GM19043 (cell line): ENCODE results near the gene FEN1.
A peak's percentile ranks its signal among the peaks of the same experiment; 100 is the strongest.

Experiments used
- ATAC-seq: cut with Tn5 transposase; IDR thresholded peaks from one replicate; pipeline ENCODE4 v1.9.1; 2021; ENCODE audit warnings: low read depth; ENCODE audit not compliant: unreplicated experiment

FEN1 gene, protein sequence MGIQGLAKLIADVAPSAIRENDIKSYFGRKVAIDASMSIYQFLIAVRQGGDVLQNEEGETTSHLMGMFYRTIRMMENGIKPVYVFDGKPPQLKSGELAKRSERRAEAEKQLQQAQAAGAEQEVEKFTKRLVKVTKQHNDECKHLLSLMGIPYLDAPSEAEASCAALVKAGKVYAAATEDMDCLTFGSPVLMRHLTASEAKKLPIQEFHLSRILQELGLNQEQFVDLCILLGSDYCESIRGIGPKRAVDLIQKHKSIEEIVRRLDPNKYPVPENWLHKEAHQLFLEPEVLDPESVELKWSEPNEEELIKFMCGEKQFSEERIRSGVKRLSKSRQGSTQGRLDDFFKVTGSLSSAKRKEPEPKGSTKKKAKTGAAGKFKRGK

GRCh38 chr11:61792310-61793082, at the start of gene FEN1, which contains the start of gene TMEM258:
Gene FEN1 (plus strand): TSS chr11:61792911. CDS start chr11:61795362, 2,451 bp downstream.
Gene TMEM258 (minus strand): TSS chr11:61792599. CDS start chr11:61792558, 41 bp downstream.
- peak; percentile 85 for ATAC-seq

DNA sequence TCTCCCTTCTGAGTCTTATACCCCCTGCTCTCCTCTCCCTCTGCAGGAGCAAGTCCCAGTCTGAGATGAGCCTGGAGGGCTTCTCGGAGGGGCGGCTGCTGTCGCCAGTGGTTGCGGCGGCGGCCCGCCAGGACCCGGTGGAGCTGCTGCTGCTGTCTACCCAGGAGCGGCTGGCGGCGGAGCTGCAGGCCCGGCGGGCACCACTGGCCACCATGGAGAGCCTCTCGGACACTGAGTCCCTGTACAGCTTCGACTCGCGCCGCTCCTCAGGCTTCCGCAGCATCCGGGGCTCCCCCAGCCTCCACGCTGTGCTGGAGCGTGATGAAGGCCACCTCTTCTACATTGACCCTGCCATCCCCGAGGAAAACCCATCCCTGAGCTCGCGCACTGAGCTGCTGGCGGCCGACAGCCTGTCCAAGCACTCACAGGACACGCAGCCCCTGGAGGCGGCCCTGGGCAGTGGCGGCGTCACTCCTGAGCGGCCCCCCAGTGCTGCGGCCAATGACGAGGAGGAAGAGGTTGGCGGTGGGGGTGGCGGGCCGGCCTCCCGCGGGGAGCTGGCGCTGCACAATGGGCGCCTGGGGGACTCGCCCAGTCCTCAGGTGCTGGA, 49.1 kb upstream of the FEN1 start:
- ATAC-seq: no peak

DNA sequence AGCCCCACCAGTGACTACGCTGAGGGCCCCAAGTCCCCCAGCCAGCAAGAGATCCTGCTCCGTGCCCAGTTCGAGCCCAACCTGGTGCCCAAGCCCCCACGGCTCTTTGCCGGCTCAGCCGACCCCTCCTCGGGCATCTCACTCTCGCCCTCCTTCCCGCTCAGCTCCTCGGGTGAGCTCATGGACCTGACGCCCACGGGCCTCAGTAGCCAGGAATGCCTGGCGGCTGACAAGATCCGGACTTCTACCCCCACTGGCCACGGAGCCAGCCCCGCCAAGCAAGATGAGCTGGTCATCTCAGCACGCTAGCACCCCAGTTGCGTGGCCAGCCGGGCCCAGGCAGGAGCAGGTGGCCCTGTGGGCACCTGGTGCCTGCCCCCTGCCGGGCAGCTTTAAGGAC, 48.5 kb upstream of the FEN1 start:
- ATAC-seq: no peak

DNA sequence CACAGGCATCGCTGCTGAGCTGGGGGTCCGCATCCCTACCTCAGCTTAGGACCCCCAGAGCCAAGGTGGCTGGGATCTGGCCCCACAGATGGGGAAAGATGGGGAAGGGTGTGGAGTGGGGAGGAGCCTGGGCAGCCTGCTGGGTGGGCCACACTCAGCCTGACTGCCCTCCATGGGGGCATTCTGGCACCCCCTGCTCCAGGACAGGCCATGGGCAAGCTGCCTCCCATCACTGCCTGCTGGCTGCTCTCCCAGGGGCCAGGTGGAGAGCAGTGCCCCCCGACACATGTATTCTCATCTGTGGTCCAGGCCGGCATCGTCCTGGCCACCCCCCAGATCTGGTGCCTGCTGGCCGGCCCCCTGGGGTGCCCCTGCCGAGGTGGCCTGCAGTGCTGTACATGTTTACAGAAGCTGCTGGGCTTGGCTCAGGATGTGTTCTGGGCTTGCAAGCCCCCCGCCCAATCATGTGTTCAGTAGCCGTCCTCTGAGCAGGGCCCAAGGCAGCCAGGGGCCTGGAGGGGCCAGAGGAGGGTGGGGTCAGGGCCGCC, 48.0 kb upstream of the FEN1 start:
- no peak for ATAC-seq

- ATAC-seq: no peak
Measured at GRCh38 chr11:61745781-61746441, 46.8 kb upstream of the FEN1 start.

- ATAC-seq: no peak
Measured at GRCh38 chr11:61746442-61747191, 46.1 kb upstream of the FEN1 start.

- ATAC-seq: peak; percentile 60
Measured at GRCh38 chr11:61747192-61747966, 45.3 kb upstream of the FEN1 start.

GRCh38 chr11:61747967-61748285, 44.8 kb upstream of the FEN1 start:
- no peak for ATAC-seq

- no peak for ATAC-seq
Measured at GRCh38 chr11:61749591-61750217, 43.0 kb upstream of the FEN1 start.

- no peak for ATAC-seq
Measured at GRCh38 chr11:61750631-61751273, 42.0 kb upstream of the FEN1 start.

DNA sequence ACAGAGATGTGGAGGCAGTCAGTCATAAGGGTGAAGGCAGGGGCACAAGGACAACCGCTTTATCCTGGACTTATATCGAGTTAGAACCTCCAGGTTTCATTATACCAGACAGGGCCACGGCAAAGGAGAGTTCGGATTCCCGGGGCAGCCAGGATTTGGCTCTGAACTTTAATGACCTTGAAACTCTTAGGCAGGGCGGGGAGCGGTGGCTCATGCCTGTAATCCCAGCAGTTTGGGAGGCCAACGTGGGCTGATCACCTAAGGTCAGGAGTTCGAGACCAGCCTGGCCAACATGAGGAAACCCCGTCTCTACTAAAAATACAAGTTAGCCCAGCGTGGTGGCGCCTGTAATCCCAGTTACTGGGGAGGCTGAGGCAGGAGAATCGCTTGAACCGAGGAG, 41.3 kb upstream of the FEN1 start:
- no peak for ATAC-seq

DNA sequence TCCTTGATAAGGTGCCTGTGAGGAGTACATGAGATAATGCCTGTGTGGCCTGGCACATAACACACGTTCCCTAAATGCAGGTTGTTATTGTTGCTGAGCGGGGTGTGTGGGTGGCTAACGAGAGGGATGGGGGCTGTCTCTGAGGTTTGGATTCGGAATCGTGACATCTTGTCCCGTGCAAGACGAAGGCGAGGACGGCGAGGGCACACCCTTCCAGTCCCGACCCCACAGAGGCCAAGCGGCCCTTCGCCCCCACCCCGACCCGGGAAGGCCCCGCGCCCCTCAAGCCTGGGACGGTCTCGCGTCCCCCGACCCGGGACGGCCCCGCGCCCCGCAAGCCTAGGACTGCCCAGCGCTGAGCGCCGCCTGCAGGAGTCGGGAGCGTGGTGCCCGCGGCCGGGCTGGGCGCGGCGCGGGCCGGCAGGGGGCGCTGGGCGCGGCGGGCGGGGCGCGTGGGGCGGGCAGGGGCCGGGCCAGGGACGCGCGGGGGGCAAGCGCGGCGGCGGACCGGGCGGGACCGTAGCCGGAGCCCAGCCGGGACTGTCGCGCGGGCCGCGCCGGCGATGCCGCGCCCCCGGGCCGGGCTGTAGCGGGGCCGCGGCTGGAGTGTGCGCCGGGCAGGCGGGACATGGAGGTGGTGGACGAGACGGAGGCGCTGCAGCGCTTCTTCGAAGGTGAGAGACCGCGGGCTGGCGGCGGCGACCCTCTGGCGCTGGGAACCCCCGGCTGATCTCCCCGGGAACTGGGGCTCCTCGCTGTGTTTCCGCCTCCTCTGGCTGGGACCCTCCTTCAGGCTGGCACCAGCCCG, 40.4 kb upstream of the FEN1 start, which contains the start of gene MYRF:
MYRF (plus strand) TSS at position 520 of the 808 bp plus-strand sequence; CDS start at position 629, 109 bp downstream.
- ATAC-seq: no peak

- no peak for ATAC-seq
Measured at GRCh38 chr11:61752925-61753521, 39.7 kb upstream of the FEN1 start.

DNA sequence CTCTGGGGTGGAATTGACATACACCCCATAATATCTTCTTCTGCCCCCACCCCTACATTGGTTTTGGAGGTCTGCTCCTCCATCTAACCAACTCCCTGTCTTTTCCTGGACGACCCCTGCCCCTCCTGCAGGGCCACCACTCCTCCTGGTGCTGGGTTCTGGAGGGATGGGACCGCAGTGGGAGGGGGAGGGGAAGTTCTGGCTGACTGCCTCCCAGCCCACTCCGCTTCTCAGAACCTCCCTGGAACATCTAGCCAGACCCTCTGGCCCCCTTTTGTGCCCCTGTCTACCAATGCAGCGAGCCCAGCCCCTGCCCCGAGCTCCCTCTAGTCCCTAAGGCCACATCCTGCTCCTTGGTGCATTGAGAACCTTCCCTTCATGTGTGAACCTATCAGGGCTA, 39.0 kb upstream of the FEN1 start:
- ATAC-seq: no peak

DNA sequence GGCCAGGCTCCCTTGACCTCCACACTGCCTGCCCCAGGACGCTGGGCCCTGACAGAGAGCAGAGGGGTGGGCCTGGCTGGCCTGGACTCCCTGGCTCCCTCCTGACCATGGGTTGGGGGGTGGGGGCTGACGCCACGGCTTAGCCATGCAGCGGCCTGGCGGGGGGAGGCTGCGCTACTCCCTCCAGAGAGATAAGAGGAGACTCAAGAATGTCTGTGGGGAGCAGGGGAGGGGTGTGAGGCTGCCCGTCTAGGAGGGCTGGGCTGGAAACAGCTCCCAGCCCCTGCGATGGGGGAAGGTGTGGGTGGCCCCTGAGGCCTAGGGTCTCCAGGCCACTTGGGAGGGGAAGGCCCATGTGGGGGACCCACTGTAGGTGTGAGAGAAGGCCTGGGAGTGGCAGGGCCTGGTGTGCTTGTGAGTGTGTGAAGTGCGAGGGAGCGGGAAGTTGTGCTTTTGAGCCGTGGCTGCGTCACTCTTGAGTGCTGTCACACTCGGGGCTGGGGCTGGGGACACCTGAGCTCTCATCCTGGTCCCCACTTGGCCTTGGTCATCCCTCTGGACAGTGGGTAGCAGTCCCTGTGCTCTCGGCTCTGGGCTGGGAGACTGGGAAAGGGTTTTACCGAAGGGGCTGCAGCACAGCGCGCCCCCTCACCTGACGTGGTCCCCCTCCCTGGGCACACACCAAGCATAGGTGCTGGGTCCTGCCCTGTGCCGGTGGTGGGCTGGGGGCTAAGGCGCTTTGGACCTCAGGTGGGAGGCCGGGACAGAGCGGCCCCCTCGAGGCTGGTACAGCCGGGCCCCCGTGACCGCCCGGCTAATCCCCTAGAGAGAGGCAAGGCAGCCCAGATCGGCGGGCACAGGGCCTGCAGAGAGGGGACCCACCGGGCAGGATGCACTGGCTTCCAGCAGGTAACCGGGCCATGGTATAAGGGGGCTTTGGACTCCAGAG, 37.9 kb upstream of the FEN1 start:
- ATAC-seq: no peak

GRCh38 chr11:61756147-61756451, 36.6 kb upstream of the FEN1 start:
- no peak for ATAC-seq
